Glomerular visceral epithelial cell (primary cell): ENCODE data around the gene STK11.

Source experiments
- DNase-seq: peaks from one replicate; pipeline ENCODE4 v3.0.0-alpha.2; 2016; ENCODE audit errors: extremely low spot score

STK11 gene

GRCh38 chr19:1249990-1250436 is 44.4 kb downstream of the STK11 start:
- DNase-seq, result no peak

GRCh38 chr19:1250437-1251260 is 45.1 kb downstream of the STK11 start:
- peak; percentile 58 for DNase-seq

- DNase-seq, result peak; percentile 72
Measured at GRCh38 chr19:1251330-1252220, 46.0 kb downstream of the STK11 start.

GRCh38 chr19:1252221-1252820 is 46.7 kb downstream of the STK11 start:
- peak; percentile 96 for DNase-seq

- DNase-seq, result peak; percentile 98
Measured at GRCh38 chr19:1252821-1253513, 47.4 kb downstream of the STK11 start.

- no peak for DNase-seq
Measured at GRCh38 chr19:1253514-1254080, 48.0 kb downstream of the STK11 start.

- DNase-seq, result no peak
Measured at GRCh38 chr19:1254081-1254527, 48.5 kb downstream of the STK11 start.

- no peak for DNase-seq
Measured at GRCh38 chr19:1254530-1255185, 49.1 kb downstream of the STK11 start.

GRCh38 chr19:1255186-1256161 is 49.9 kb downstream of the STK11 start:
- DNase-seq, result no peak

- DNase-seq, result no peak
Measured at GRCh38 chr19:1256646-1257474, 51.3 kb downstream of the STK11 start.

GRCh38 chr19:1257475-1258162 is 52.0 kb downstream of the STK11 start:
- no peak for DNase-seq

- no peak for DNase-seq
Measured at GRCh38 chr19:1258163-1258492, 52.5 kb downstream of the STK11 start.

- DNase-seq, result no peak
Measured at GRCh38 chr19:1258707-1259205, 53.2 kb downstream of the STK11 start.

- DNase-seq, result peak; percentile 68
Measured at GRCh38 chr19:1259206-1259875, 53.8 kb downstream of the STK11 start.

GRCh38 chr19:1259876-1260748 is 54.5 kb downstream of the STK11 start:
- no peak for DNase-seq
